Measurements from ENCODE around the gene ZFP92. TPM values are rescaled to one million over a fixed set of nuclear protein-coding genes. Genes with fewer than 3 reads are reported as not detected.
A peak's percentile ranks its signal among the peaks of the same experiment; 100 is the strongest.

Gene ZFP92
- total RNA-seq, 1 donor = 0.63 TPM

- peak overlapping the region; percentile 34 for H3K4me3 ChIP-seq (ENCODE audit: low read length)
- H3K9me3 ChIP-seq (ENCODE audit: low read depth, low read length) = no peaks in the 10 kb centered on the region
- H3K27me3 ChIP-seq (ENCODE audit: insufficient read depth, low read length) = no peaks in the 10 kb centered on the region
- H3K4me1 ChIP-seq (ENCODE audit: insufficient read depth, low read length) = peaks cover 17% of the 10 kb centered on the region
Observed at GRCh38 chrX:153411988-153412574, 809 bp downstream of the ZFP92 start.

- Histone ChIP-seq H3K4me1 (ENCODE audit: insufficient read depth, low read length) (peaks cover 17% of the 10 kb centered on the region), H3K4me3 (ENCODE audit: low read length) (no peak overlapping the region), H3K9me3 (ENCODE audit: low read depth, low read length) (no peaks in the 10 kb centered on the region), H3K27me3 (ENCODE audit: insufficient read depth, low read length) (no peaks in the 10 kb centered on the region)
Observed at GRCh38 chrX:153412746-153413720, 1.8 kb downstream of the ZFP92 start.

GRCh38 chrX:153413731-153414130, 2.5 kb downstream of the ZFP92 start:
- Histone ChIP-seq H3K9me3 (ENCODE audit: low read depth, low read length) (no peaks in the 10 kb centered on the region), H3K4me3 (ENCODE audit: low read length) (no peak overlapping the region), H3K27me3 (ENCODE audit: insufficient read depth, low read length) (no peaks in the 10 kb centered on the region), H3K4me1 (ENCODE audit: insufficient read depth, low read length) (peaks cover 17% of the 10 kb centered on the region)

GRCh38 chrX:153414856-153415510, 3.7 kb downstream of the ZFP92 start:
- Histone ChIP-seq H3K9me3 (ENCODE audit: low read depth, low read length) (no peaks in the 10 kb centered on the region), H3K27me3 (ENCODE audit: insufficient read depth, low read length) (no peaks in the 10 kb centered on the region), H3K4me3 (ENCODE audit: low read length) (no peak overlapping the region), H3K4me1 (ENCODE audit: insufficient read depth, low read length) (peaks cover 17% of the 10 kb centered on the region)

GRCh38 chrX:153416781-153417450, 5.6 kb downstream of the ZFP92 start:
- Histone ChIP-seq H3K4me1 (ENCODE audit: insufficient read depth, low read length) (peaks cover 16% of the 10 kb centered on the region), H3K27me3 (ENCODE audit: insufficient read depth, low read length) (no peaks in the 10 kb centered on the region), H3K4me3 (ENCODE audit: low read length) (no peak overlapping the region), H3K9me3 (ENCODE audit: low read depth, low read length) (no peaks in the 10 kb centered on the region)

GRCh38 chrX:153417637-153418036, 6.4 kb downstream of the ZFP92 start:
- Histone ChIP-seq H3K27me3 (ENCODE audit: insufficient read depth, low read length) (no peaks in the 10 kb centered on the region), H3K4me3 (ENCODE audit: low read length) (no peak overlapping the region), H3K4me1 (ENCODE audit: insufficient read depth, low read length) (peaks cover 8% of the 10 kb centered on the region), H3K9me3 (ENCODE audit: low read depth, low read length) (no peaks in the 10 kb centered on the region)

GRCh38 chrX:153420851-153421599, 9.8 kb downstream of the ZFP92 start:
- Histone ChIP-seq H3K27me3 (ENCODE audit: insufficient read depth, low read length) (no peaks in the 10 kb centered on the region), H3K4me1 (ENCODE audit: insufficient read depth, low read length) (peaks cover 3% of the 10 kb centered on the region)

GRCh38 chrX:153421856-153422255, 10.6 kb downstream of the ZFP92 start:
- Histone ChIP-seq H3K27me3 (ENCODE audit: insufficient read depth, low read length) (no peaks in the 10 kb centered on the region), H3K4me3 (ENCODE audit: low read length) (no peak overlapping the region), H3K9me3 (ENCODE audit: low read depth, low read length) (no peaks in the 10 kb centered on the region), H3K4me1 (ENCODE audit: insufficient read depth, low read length) (no peaks in the 10 kb centered on the region)

More at GRCh38 chrX:153420851-153421599, 9.8 kb downstream of the ZFP92 start:
- Histone ChIP-seq H3K9me3 (ENCODE audit: low read depth, low read length) (no peaks in the 10 kb centered on the region), H3K4me3 (ENCODE audit: low read length) (no peak overlapping the region)

GRCh38 chrX:153423652-153424051, 12.4 kb downstream of the ZFP92 start:
- no peak overlapping the region for H3K4me3 ChIP-seq (ENCODE audit: low read length)
- H3K27me3 ChIP-seq (ENCODE audit: insufficient read depth, low read length) = no peaks in the 10 kb centered on the region
- H3K4me1 ChIP-seq (ENCODE audit: insufficient read depth, low read length) = no peaks in the 10 kb centered on the region
- H3K9me3 ChIP-seq (ENCODE audit: low read depth, low read length) = no peaks in the 10 kb centered on the region

GRCh38 chrX:153426204-153426603, 14.9 kb downstream of the ZFP92 start:
- H3K4me3 ChIP-seq (ENCODE audit: low read length) = no peak overlapping the region
- no peaks in the 10 kb centered on the region for H3K9me3 ChIP-seq (ENCODE audit: low read depth, low read length)

GRCh38 chrX:153430796-153431195, 19.5 kb downstream of the ZFP92 start:
- no peaks in the 10 kb centered on the region for H3K9me3 ChIP-seq (ENCODE audit: low read depth, low read length)
- no peaks in the 10 kb centered on the region for H3K4me1 ChIP-seq (ENCODE audit: insufficient read depth, low read length)
- no peaks in the 10 kb centered on the region for H3K27me3 ChIP-seq (ENCODE audit: insufficient read depth, low read length)

More at GRCh38 chrX:153426204-153426603, 14.9 kb downstream of the ZFP92 start:
- no peaks in the 10 kb centered on the region for H3K27me3 ChIP-seq (ENCODE audit: insufficient read depth, low read length)
- H3K4me1 ChIP-seq (ENCODE audit: insufficient read depth, low read length) = no peaks in the 10 kb centered on the region

GRCh38 chrX:153433161-153433680, 21.9 kb downstream of the ZFP92 start:
- no peaks in the 10 kb centered on the region for H3K9me3 ChIP-seq (ENCODE audit: low read depth, low read length)
- no peak overlapping the region for H3K4me3 ChIP-seq (ENCODE audit: low read length)
- no peaks in the 10 kb centered on the region for H3K4me1 ChIP-seq (ENCODE audit: insufficient read depth, low read length)
- H3K27me3 ChIP-seq (ENCODE audit: insufficient read depth, low read length) = no peaks in the 10 kb centered on the region

More at GRCh38 chrX:153430796-153431195, 19.5 kb downstream of the ZFP92 start:
- H3K4me3 ChIP-seq (ENCODE audit: low read length) = no peak overlapping the region

GRCh38 chrX:153433781-153434285, 22.6 kb downstream of the ZFP92 start:
- Histone ChIP-seq H3K4me3 (ENCODE audit: low read length) (no peak overlapping the region), H3K9me3 (ENCODE audit: low read depth, low read length) (no peaks in the 10 kb centered on the region), H3K4me1 (ENCODE audit: insufficient read depth, low read length) (no peaks in the 10 kb centered on the region), H3K27me3 (ENCODE audit: insufficient read depth, low read length) (no peaks in the 10 kb centered on the region)

- Histone ChIP-seq H3K4me3 (ENCODE audit: low read length) (no peak overlapping the region), H3K4me1 (ENCODE audit: insufficient read depth, low read length) (no peaks in the 10 kb centered on the region), H3K27me3 (ENCODE audit: insufficient read depth, low read length) (no peaks in the 10 kb centered on the region), H3K9me3 (ENCODE audit: low read depth, low read length) (no peaks in the 10 kb centered on the region)
Observed at GRCh38 chrX:153434801-153435200, 23.5 kb downstream of the ZFP92 start.

Data from mononuclear cell (primary cell).